ENCODE data around the gene CCL25.

Gene CCL25

GRCh38 chr19:8108560-8109445 is 56.2 kb downstream of the CCL25 start:
- Mint-ChIP-seq H3K4me1 (ENCODE audit: low read depth) (no peaks in the 10 kb centered on the region), H3K27me3 (peaks cover 22% of the 10 kb centered on the region), H3K9me3 (no peaks in the 10 kb centered on the region), H3K27ac (no peak overlapping the region), H3K4me3 (no peak overlapping the region), H3K36me3 (ENCODE audit: low read depth) (no peaks in the 10 kb centered on the region)

- no peaks in the 10 kb centered on the region for H3K36me3 Mint-ChIP-seq (ENCODE audit: low read depth)
- H3K9me3 Mint-ChIP-seq = no peaks in the 10 kb centered on the region
- H3K27ac Mint-ChIP-seq = no peak overlapping the region
- no peak overlapping the region for H3K4me3 Mint-ChIP-seq
- no peaks in the 10 kb centered on the region for H3K4me1 Mint-ChIP-seq (ENCODE audit: low read depth)
- peaks cover 22% of the 10 kb centered on the region for H3K27me3 Mint-ChIP-seq
Observed at GRCh38 chr19:8109455-8109854, 56.9 kb downstream of the CCL25 start.

- no peaks in the 10 kb centered on the region for H3K36me3 Mint-ChIP-seq (ENCODE audit: low read depth)
- no peak overlapping the region for H3K4me3 Mint-ChIP-seq
- H3K4me1 Mint-ChIP-seq (ENCODE audit: low read depth) = no peaks in the 10 kb centered on the region
- H3K27me3 Mint-ChIP-seq = peaks cover 22% of the 10 kb centered on the region
- no peak overlapping the region for H3K27ac Mint-ChIP-seq
- H3K9me3 Mint-ChIP-seq = no peaks in the 10 kb centered on the region
Observed at GRCh38 chr19:8109890-8110662, 57.5 kb downstream of the CCL25 start.

- H3K4me3 Mint-ChIP-seq = no peak overlapping the region
- no peak overlapping the region for H3K27ac Mint-ChIP-seq
- H3K27me3 Mint-ChIP-seq = peaks cover 18% of the 10 kb centered on the region
- H3K4me1 Mint-ChIP-seq (ENCODE audit: low read depth) = no peaks in the 10 kb centered on the region
- no peaks in the 10 kb centered on the region for H3K36me3 Mint-ChIP-seq (ENCODE audit: low read depth)
- no peaks in the 10 kb centered on the region for H3K9me3 Mint-ChIP-seq
Observed at GRCh38 chr19:8110931-8111330, 58.4 kb downstream of the CCL25 start.

- Mint-ChIP-seq H3K27me3 (peaks cover 18% of the 10 kb centered on the region), H3K4me1 (ENCODE audit: low read depth) (no peaks in the 10 kb centered on the region), H3K9me3 (no peaks in the 10 kb centered on the region), H3K27ac (no peak overlapping the region), H3K36me3 (ENCODE audit: low read depth) (no peaks in the 10 kb centered on the region), H3K4me3 (no peak overlapping the region)
Observed at GRCh38 chr19:8111376-8111775, 58.8 kb downstream of the CCL25 start.
